DND-41 (cell line): ENCODE data around the gene KLF13.

Experiments used
- ATAC-seq: fragments of 200-7000 bp; cut with Tn5 transposase; 3 replicates; pipeline ENCODE4 v1.9.1; 2021; ENCODE audit warnings: low read depth; ENCODE audit not compliant: insufficient read depth
- DNase-seq: peaks from one replicate; pipeline ENCODE4 v3.0.0-alpha.2; 2020
- H2AFZ ChIP-seq: 2 replicates; pipeline ENCODE4 v1.6.0; 2012; ENCODE audit warnings: low read depth, low read length
- H3K27ac ChIP-seq: 2 replicates; pipeline ENCODE4 v1.5.1; 2012; ENCODE audit warnings: low read length, inconsistent platforms
- H3K27me3 ChIP-seq: fragments of 200-600 bp; sonication (generic); 2 replicates; pipeline ENCODE4 v1.6.0; 2012; ENCODE audit warnings: low read length, mild to moderate bottlenecking, inconsistent platforms; ENCODE audit not compliant: insufficient read depth, poor library complexity
- H3K36me3 ChIP-seq: 2 replicates; pipeline ENCODE4 v1.5.1; 2012; ENCODE audit warnings: low read length, inconsistent platforms; ENCODE audit not compliant: insufficient read depth
- H3K4me1 ChIP-seq: 2 replicates; pipeline ENCODE4 v1.5.1; 2012; ENCODE audit warnings: mild to moderate bottlenecking, low read length; ENCODE audit not compliant: insufficient read depth
- H3K4me2 ChIP-seq: 2 replicates; pipeline ENCODE4 v1.6.0; 2012; ENCODE audit warnings: mild to moderate bottlenecking, moderate library complexity, low read length, inconsistent platforms; ENCODE audit not compliant: insufficient read depth
- H3K4me3 ChIP-seq, 2 experiments: fragments of 200-600 bp in 1 of 2; shearing (Covaris generic) in 1 of 2; 2 replicates each; pipeline ENCODE4 v1.5.1; 2012 to 2016; ENCODE audit warnings: inconsistent platforms in 2 of 2, low read length in 2 of 2, mild to moderate bottlenecking in 2 of 2, low read depth in 1 of 2, moderate library complexity in 1 of 2
- H3K79me2 ChIP-seq: 2 replicates; pipeline ENCODE4 v1.6.0; 2012; ENCODE audit warnings: low read length, inconsistent platforms; ENCODE audit not compliant: insufficient read depth
- H3K9ac ChIP-seq: 2 replicates; pipeline ENCODE4 v1.6.0; 2012; ENCODE audit warnings: low read depth, mild to moderate bottlenecking, inconsistent platforms, low read length, moderate library complexity
- H3K9me3 ChIP-seq: 2 replicates; pipeline ENCODE4 v1.5.1; 2012; ENCODE audit warnings: low read length, moderate library complexity, mild to moderate bottlenecking, inconsistent platforms; ENCODE audit not compliant: insufficient read depth, severe bottlenecking
- H4K20me1 ChIP-seq: 2 replicates; pipeline ENCODE4 v1.6.0; 2012; ENCODE audit warnings: low read length; ENCODE audit not compliant: insufficient read depth
- EZH2 ChIP-seq: IDR thresholded peaks from 3 replicates; pipeline ENCODE4 v1.6.1; 2012; ENCODE audit warnings: borderline replicate concordance, low read depth, mild to moderate bottlenecking, moderate library complexity, low read length, inconsistent platforms; ENCODE audit not compliant: severe bottlenecking
- TF ChIP-seq, protein P1 (sequence below): IDR thresholded peaks from 2 replicates; pipeline ENCODE4 v1.5.1; 2012; ENCODE audit warnings: borderline replicate concordance, low read length, moderate library complexity, mild to moderate bottlenecking; ENCODE audit not compliant: poor library complexity, severe bottlenecking; ENCODE audit errors: extremely low read depth

The KLF13 gene

GRCh38 chr15:31320022-31320421 lies 6.6 kb upstream of the KLF13 start:
- Histone ChIP-seq H3K27ac (no peak overlapping the region; the same call in 1 of the 2 replicates), H3K4me2 (no peak overlapping the region), H4K20me1 (no peaks in the 10 kb centered on the region), H3K9me3 (no peaks in the 10 kb centered on the region), H3K79me2 (no peaks in the 10 kb centered on the region), H3K36me3 (no peaks in the 10 kb centered on the region), H3K4me3 (no peak overlapping the region), H3K9ac (no peak overlapping the region), H3K4me1 (peaks cover 34% of the 10 kb centered on the region), H3K27me3 (no peaks in the 10 kb centered on the region), H2AFZ (no peak overlapping the region)
- TF ChIP-seq, protein P1, sequence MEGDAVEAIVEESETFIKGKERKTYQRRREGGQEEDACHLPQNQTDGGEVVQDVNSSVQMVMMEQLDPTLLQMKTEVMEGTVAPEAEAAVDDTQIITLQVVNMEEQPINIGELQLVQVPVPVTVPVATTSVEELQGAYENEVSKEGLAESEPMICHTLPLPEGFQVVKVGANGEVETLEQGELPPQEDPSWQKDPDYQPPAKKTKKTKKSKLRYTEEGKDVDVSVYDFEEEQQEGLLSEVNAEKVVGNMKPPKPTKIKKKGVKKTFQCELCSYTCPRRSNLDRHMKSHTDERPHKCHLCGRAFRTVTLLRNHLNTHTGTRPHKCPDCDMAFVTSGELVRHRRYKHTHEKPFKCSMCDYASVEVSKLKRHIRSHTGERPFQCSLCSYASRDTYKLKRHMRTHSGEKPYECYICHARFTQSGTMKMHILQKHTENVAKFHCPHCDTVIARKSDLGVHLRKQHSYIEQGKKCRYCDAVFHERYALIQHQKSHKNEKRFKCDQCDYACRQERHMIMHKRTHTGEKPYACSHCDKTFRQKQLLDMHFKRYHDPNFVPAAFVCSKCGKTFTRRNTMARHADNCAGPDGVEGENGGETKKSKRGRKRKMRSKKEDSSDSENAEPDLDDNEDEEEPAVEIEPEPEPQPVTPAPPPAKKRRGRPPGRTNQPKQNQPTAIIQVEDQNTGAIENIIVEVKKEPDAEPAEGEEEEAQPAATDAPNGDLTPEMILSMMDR = no peak
- TF ChIP-seq EZH2 = no peak
- DNase-seq (peak; percentile 45), ATAC-seq (peak; percentile 60)

DNA sequence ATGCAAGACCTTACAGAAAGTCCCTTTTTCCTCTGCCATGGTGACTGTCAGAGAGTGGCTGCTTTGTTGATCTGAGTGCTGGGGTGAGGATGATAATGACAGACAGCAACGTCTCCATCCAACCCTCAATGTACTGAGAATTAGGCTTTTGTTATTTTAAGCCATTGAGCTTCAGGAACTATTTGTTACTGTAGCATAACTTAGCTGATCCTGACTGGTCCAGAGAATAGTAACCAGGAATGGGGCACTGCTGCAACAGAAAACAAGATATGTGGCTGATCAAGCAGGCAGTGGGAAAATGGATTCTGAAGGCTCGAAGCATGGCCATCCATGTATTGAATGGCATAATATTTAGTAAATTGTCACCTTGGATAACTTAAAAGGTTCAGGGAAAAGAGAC lies 5.2 kb upstream of the KLF13 start:
- H3K36me3 ChIP-seq = no peaks in the 10 kb centered on the region
- DNase-seq = no peak
- H2AFZ ChIP-seq = no peak overlapping the region
- H3K27ac ChIP-seq = no peak overlapping the region
- no peaks in the 10 kb centered on the region for H3K79me2 ChIP-seq
- no peaks in the 10 kb centered on the region for H3K9me3 ChIP-seq
- H3K4me1 ChIP-seq = peaks cover 36% of the 10 kb centered on the region
- TF ChIP-seq, protein P1 = no peak
- TF ChIP-seq EZH2 = no peak
- ATAC-seq = no peak
- no peak overlapping the region for H3K4me2 ChIP-seq
- no peaks in the 10 kb centered on the region for H4K20me1 ChIP-seq
- H3K27me3 ChIP-seq = no peaks in the 10 kb centered on the region
- H3K9ac ChIP-seq = no peak overlapping the region
- H3K4me3 ChIP-seq = no peak overlapping the region

GRCh38 chr15:31322504-31322903 lies 4.1 kb upstream of the KLF13 start:
- no peak for ATAC-seq
- Histone ChIP-seq H3K4me1 (peaks cover 26% of the 10 kb centered on the region), H3K27ac (no peak overlapping the region), H3K4me3 (no peak overlapping the region), H3K9me3 (no peaks in the 10 kb centered on the region), H3K79me2 (peaks cover 5% of the 10 kb centered on the region), H2AFZ (no peak overlapping the region), H3K36me3 (no peaks in the 10 kb centered on the region), H3K9ac (no peak overlapping the region), H3K27me3 (no peaks in the 10 kb centered on the region), H3K4me2 (no peak overlapping the region), H4K20me1 (no peaks in the 10 kb centered on the region)
- DNase-seq = no peak
- TF ChIP-seq, protein P1 = no peak
- no peak for TF ChIP-seq EZH2

DNA sequence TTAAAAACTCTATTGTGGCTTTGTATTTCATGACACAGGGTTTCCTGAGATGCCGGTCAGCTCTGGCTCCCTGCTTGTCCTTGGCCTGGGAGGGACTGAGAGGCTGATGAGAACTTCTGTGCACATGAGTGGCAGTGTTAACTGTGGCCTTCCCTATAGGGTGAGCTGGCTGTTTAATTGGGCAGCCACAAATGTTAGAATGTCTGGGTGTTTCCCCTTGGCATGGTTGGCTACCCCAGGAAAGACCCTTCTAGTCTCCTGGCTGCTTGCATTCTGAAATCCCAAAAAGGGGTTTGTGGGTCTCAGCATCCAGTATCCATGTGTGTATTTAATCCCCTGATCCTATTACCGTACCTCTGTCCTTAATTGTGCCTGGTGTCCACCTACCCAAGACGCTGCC lies 3.0 kb upstream of the KLF13 start:
- Histone ChIP-seq H3K27me3 (no peaks in the 10 kb centered on the region), H3K9me3 (no peaks in the 10 kb centered on the region), H3K4me2 (no peak overlapping the region), H3K79me2 (peaks cover 16% of the 10 kb centered on the region), H3K27ac (no peak overlapping the region), H3K4me3 (no peak overlapping the region), H4K20me1 (peaks cover 6% of the 10 kb centered on the region; the same call in 1 of the 2 replicates), H3K4me1 (peaks cover 28% of the 10 kb centered on the region), H2AFZ (no peak overlapping the region), H3K36me3 (no peaks in the 10 kb centered on the region; the same call in 1 of the 2 replicates), H3K9ac (no peak overlapping the region)
- ATAC-seq (no peak), DNase-seq (no peak)
- TF ChIP-seq, protein P1 = no peak
